ENCODE results near the gene HHLA2.

DNA sequence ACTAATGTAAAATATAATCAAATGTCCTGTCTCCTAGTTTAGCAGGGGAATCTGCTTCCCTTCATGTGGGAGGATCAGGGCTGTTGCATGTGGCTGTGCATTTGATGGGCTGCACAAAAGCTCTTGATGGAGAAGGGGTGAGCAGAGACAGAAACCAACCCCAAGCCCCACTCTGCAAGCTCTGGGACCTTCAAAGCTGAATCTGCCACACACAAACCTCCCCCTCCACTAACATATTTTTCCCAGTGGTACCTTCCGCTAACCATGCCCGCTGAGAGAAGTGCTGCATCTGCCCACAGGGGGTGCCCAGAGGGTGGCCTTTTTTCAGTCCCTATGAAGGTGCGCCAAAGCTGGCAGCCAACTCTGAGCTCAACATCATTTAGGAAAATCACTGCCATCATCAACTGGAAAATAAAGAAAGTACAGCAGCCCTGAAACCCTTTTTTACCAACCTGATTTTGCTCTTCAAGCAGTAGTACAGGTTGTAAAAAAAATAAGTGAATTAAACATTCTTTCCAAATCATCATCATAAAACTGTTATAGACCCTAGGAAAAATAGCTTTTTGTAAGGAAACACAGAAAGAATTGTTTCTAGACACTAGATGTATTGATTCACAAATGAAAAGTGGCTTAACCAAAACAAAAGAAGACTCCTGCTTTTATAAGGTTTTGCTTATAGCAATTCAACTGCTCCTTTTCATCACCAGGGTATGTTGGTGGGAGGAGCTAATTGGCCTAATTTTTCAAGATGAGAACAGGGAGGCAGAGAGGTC, 97.0 kb downstream of the HHLA2 start:
- TF ChIP-seq EZH2 (IDR thresholded peaks at IDR 0.05) (no peak), POLR2AphosphoS5 (IDR thresholded peaks at IDR 0.05; ENCODE audit: borderline replicate concordance, low read depth, low read length) (no peak), FOXP2 (optimal IDR thresholded peaks at IDR 0.05; ENCODE audit: control extremely low read depth, extremely low read length, insufficient read depth) (no peak)

Measured in SK-N-MC (cell line).